Measurements from ENCODE around the gene MOV10L1. TPM values are rescaled to one million over a fixed set of nuclear protein-coding genes. Genes with fewer than 3 reads are reported as not detected.

The MOV10L1 gene
- total RNA-seq, 3 donors from 2014 or later: 0.29 to 1.0 (median 0.49) TPM

DNA sequence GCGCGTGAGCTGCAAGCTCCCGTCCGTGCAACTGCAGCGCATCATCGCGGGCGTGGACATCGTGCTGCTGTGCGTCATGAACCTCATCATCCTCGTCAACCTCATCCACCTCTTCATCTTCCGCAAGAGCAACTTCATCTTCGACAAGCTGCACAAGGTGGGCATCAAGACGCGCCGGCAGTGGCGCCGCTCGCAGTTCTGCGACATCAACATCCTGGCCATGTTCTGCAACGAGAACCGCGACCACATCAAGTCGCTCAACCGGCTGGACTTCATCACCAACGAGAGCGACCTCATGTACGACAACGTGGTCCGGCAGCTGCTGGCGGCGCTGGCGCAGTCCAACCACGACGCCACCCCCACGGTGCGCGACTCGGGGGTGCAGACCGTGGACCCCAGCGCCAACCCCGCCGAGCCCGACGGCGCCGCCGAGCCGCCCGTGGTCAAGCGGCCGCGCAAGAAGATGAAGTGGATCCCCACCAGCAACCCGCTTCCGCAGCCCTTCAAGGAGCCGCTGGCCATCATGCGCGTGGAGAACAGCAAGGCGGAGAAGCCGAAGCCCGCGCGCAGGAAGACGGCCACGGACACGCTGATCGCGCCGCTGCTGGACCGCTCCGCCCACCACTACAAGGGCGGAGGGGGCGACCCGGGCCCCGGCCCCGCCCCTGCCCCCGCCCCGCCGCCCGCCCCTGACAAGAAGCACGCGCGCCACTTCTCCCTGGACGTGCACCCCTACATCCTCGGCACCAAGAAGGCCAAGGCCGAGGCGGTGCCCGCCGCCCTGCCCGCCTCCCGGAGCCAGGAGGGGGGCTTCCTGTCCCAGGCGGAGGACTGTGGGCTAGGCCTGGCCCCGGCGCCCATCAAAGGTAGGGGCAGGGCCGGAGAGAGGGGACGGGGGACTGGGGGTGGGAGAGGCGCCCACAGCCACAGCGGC is 88.0 kb downstream of the MOV10L1 start:
- H3K9me3 ChIP-seq: no peaks in the 10 kb centered on the region
- TF ChIP-seq, protein P1, sequence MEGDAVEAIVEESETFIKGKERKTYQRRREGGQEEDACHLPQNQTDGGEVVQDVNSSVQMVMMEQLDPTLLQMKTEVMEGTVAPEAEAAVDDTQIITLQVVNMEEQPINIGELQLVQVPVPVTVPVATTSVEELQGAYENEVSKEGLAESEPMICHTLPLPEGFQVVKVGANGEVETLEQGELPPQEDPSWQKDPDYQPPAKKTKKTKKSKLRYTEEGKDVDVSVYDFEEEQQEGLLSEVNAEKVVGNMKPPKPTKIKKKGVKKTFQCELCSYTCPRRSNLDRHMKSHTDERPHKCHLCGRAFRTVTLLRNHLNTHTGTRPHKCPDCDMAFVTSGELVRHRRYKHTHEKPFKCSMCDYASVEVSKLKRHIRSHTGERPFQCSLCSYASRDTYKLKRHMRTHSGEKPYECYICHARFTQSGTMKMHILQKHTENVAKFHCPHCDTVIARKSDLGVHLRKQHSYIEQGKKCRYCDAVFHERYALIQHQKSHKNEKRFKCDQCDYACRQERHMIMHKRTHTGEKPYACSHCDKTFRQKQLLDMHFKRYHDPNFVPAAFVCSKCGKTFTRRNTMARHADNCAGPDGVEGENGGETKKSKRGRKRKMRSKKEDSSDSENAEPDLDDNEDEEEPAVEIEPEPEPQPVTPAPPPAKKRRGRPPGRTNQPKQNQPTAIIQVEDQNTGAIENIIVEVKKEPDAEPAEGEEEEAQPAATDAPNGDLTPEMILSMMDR (IDR thresholded peaks at IDR 0.05): no peak
- no peak for ATAC-seq
- intact Hi-C loops (cut with DNase I, micrococcal nuclease): no loop called here
- no peaks in the 10 kb centered on the region for H3K4me1 ChIP-seq (ENCODE audit: low read depth)
- no peaks in the 10 kb centered on the region for H3K36me3 ChIP-seq (ENCODE audit: low read depth)
- H3K4me3 ChIP-seq: no peak overlapping the region
- DNase-seq: peak in 1 of 3 donors; percentile 40

DNA sequence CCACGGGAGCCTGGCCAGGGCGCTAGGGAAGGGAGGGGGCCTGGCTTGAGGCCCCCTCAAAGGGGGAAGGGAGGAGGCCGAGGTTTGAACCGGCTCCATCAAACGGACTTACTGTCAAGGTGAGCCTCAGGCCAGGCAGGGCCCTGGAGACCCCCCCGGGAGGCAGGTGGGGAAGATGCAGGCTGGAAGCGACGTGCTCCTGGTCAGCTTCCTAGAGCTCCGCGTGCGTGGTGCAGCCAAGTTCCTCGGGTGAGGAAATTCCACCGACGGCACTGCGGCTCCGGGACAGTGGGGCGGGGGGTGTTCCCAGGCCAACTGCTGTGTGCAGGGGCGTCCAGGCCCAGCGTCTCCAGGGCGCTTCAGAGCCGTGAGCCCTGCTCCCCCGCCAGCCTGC is 88.7 kb downstream of the MOV10L1 start:
- ATAC-seq: no peak

DNA sequence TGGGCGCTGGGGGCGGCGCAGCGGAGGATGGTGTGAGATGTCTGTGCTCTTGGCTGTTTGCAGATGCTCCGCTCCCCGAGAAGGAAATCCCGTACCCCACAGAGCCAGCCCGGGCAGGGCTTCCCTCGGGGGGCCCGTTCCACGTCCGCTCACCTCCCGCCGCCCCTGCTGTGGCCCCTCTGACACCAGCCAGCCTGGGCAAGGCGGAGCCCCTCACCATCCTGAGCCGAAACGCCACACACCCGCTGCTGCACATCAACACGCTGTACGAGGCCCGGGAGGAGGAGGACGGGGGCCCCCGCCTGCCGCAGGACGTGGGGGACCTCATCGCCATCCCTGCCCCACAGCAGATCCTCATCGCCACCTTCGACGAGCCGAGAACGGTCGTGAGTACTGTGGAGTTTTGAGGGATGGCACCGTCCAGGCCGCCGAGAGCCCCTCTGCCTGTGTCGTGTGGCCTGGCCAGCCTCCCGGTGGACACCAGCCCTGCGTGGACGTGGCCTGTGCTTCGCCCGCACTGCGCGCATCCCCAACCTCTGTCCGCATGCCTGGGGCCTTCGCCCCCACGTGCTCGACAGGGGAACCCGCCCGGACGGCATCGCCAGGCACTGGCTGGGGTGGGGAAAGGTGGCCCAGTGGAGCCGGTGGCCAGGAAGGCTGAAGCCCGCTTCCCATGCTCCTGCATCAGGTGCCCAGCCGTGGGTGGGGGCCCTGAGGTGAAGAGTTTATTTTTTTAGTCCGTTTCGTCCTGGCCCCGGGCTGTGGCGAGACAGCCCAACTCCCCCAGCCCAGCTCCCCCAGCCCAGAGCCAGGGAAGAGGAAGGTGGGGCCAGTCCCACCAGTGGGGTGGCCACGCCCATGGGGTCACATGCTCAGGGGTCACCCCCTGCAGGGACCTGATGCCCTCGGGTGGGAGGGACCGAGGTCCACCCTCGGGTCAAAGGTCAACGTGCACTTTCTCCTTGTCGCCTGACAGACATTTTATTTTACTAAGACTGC is 89.4 kb downstream of the MOV10L1 start:
- intact Hi-C loops (cut with DNase I, micrococcal nuclease): no loop called here
- ATAC-seq (no peak), DNase-seq (peak in 1 of 3 donors; percentile 52)
- no peaks in the 10 kb centered on the region for H3K9me3 ChIP-seq
- TF ChIP-seq, protein P1 (IDR thresholded peaks at IDR 0.05): no peak
- H3K36me3 ChIP-seq (ENCODE audit: low read depth): no peaks in the 10 kb centered on the region
- no peaks in the 10 kb centered on the region for H3K4me1 ChIP-seq (ENCODE audit: low read depth)
- H3K4me3 ChIP-seq: no peak overlapping the region

More for the DNA sequence above, 88.7 kb downstream of the MOV10L1 start:
- no peaks in the 10 kb centered on the region for H3K9me3 ChIP-seq
- intact Hi-C loops (cut with DNase I, micrococcal nuclease): no loop called here
- peak in 1 of 3 donors; percentile 46 for DNase-seq
- no peaks in the 10 kb centered on the region for H3K36me3 ChIP-seq (ENCODE audit: low read depth)
- no peaks in the 10 kb centered on the region for H3K4me1 ChIP-seq (ENCODE audit: low read depth)
- H3K4me3 ChIP-seq: no peak overlapping the region
- TF ChIP-seq, protein P1 (IDR thresholded peaks at IDR 0.05): no peak

DNA sequence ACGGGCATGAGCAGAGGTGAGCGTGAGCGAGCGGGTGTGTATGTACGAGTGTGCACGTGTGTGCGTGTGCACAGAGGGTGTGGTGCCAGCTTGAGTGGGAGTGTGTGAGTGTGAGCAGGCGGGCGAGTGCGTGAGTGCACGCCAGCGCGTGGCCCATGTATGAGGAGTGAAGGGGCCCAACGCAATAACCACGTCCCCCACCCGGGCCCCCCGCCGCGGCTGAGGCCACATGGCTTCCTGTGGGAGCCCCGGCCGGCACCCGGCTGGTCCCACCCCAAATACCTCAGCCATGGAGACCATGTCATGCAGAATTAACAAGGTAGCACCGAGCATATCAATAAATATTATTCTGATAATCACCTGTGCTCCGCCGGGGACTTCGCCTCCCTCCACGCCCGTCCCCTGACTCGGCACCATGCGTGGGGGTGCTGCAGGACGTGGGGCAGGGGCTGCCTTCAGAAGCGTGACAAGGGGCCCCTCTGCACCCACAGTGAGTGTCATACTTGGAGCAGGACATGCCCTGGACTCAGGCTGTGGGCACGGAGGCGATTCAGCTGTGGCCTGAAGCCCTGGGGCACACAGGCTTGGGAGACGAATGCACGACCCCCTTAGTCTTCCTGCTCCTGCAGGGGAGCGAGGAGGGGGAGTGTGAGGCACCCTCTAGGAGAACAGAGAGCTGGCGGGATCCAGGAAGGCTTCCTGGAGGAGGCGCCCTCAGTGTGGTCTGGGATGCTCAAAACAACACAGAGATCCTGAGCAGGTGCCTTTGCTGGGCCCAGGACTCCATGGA is 90.3 kb downstream of the MOV10L1 start:
- Histone ChIP-seq H3K36me3 (ENCODE audit: low read depth) (no peaks in the 10 kb centered on the region), H3K4me3 (no peak overlapping the region), H3K9me3 (no peaks in the 10 kb centered on the region), H3K4me1 (ENCODE audit: low read depth) (peaks cover 4% of the 10 kb centered on the region)
- TF ChIP-seq, protein P1 (IDR thresholded peaks at IDR 0.05): no peak
- DNase-seq: peak in 1 of 3 donors; percentile 40
- intact Hi-C loops (cut with DNase I, micrococcal nuclease): no loop called here
- no peak for ATAC-seq
